GM18858 (cell line): ENCODE data around the gene C9orf57.
"Not testable (repeated sequence)": the region's sequence is repeated elsewhere in the genome, so short reads cannot be mapped to it uniquely, and the experiment has no call there.

Source experiments
- ATAC-seq: cut with Tn5 transposase; IDR thresholded peaks from one replicate; pipeline ENCODE4 v1.9.1; 2021; ENCODE audit not compliant: unreplicated experiment

The C9orf57 gene

GRCh38 chr9:72025906-72026305 lies 34.5 kb downstream of the C9orf57 start:
- ATAC-seq = no peak

- no peak for ATAC-seq
Measured at GRCh38 chr9:72023596-72023995, 36.8 kb downstream of the C9orf57 start.

GRCh38 chr9:72022841-72023240 lies 37.6 kb downstream of the C9orf57 start:
- ATAC-seq = no peak

- ATAC-seq = no peak
Measured at GRCh38 chr9:72013292-72013760, 47.1 kb downstream of the C9orf57 start.

- no peak for ATAC-seq
Measured at GRCh38 chr9:72012646-72013045, 47.8 kb downstream of the C9orf57 start.

GRCh38 chr9:72007726-72008125 lies 52.7 kb downstream of the C9orf57 start:
- not testable (repeated sequence) for ATAC-seq

GRCh38 chr9:72006501-72006900 lies 53.9 kb downstream of the C9orf57 start:
- ATAC-seq = no peak

- ATAC-seq = no peak
Measured at GRCh38 chr9:72005451-72005850, 55.0 kb downstream of the C9orf57 start.
